PC-3 (cell line): ENCODE results near the gene PLA1A.

Experiments
- EZH2 ChIP-seq: fragments of 300-600 bp; sonication (generic); IDR thresholded peaks from one replicate; pipeline ENCODE4 v1.6.1; 2017; ENCODE audit warnings: antibody characterized with exemption, mild to moderate bottlenecking, low read length; ENCODE audit not compliant: unreplicated experiment
- EZH2phosphoT487 ChIP-seq: fragments of 300-600 bp; sonication (generic); IDR thresholded peaks from 2 replicates; pipeline ENCODE4 v1.6.1; 2018; ENCODE audit warnings: mild to moderate bottlenecking, antibody characterized with exemption, low read length, borderline replicate concordance
- TF ChIP-seq, protein P1 (sequence below): fragments of 300-600 bp; sonication (generic); conservative IDR thresholded peaks from 2 replicates; pipeline ENCODE4 v1.5.1; 2017; ENCODE audit warnings: antibody characterized with exemption, low read depth, mild to moderate bottlenecking, low read length

DNA sequence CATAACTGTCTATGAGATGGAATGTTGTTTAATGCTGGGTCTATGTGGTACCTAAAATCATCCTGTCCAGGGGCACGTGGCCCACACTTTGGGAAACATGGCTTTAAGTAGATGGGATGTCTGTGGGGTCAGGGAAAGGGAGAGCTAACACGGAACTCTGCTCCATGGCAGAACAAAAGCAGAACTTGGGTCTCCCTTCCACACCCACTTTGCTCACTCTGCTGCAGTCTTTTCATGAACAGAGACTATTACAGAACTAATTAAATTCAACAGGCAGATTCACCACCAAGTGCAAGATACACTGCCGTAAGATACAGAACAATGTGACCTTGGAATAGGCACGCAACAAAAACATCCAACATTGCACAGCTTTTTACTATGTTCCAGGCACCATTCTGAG, 34.5 kb downstream of the PLA1A start:
- no peak for TF ChIP-seq EZH2phosphoT487
- TF ChIP-seq, protein P1, sequence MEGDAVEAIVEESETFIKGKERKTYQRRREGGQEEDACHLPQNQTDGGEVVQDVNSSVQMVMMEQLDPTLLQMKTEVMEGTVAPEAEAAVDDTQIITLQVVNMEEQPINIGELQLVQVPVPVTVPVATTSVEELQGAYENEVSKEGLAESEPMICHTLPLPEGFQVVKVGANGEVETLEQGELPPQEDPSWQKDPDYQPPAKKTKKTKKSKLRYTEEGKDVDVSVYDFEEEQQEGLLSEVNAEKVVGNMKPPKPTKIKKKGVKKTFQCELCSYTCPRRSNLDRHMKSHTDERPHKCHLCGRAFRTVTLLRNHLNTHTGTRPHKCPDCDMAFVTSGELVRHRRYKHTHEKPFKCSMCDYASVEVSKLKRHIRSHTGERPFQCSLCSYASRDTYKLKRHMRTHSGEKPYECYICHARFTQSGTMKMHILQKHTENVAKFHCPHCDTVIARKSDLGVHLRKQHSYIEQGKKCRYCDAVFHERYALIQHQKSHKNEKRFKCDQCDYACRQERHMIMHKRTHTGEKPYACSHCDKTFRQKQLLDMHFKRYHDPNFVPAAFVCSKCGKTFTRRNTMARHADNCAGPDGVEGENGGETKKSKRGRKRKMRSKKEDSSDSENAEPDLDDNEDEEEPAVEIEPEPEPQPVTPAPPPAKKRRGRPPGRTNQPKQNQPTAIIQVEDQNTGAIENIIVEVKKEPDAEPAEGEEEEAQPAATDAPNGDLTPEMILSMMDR = no peak
- TF ChIP-seq EZH2 = no peak
